ENCODE results near the gene MIEF2. TPM values are rescaled to one million over a fixed set of nuclear protein-coding genes. Genes with fewer than 3 reads are reported as not detected.

MIEF2 gene
- total RNA-seq, 1 donor from 2014 or later, result 12.0 TPM

DNA sequence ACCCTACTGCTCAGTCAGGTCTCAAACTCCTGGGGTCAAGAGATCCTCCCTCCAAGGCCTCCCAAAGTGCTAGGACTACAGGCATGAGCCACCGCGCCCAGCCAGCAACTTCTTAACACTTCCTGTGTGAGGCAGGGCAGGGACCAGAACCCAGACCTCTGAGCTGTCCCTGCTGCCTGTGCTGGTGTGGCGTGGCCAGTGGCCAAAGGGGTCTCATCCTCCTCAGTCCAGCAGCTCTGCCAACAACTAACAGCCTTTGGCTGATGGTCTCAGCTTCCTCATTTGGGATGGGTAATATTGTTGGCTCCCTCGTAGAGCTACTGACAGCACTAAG lies 36.4 kb upstream of the MIEF2 start:
- peaks cover 18% of the 10 kb centered on the region for H3K4me1 ChIP-seq
- no peak for ATAC-seq
- no peak overlapping the region for H3K4me3 ChIP-seq
- no peak overlapping the region for H3K27ac ChIP-seq
- no peaks in the 10 kb centered on the region for H3K27me3 ChIP-seq
- no peak for TF ChIP-seq CTCF (IDR thresholded peaks at IDR 0.05)
- intact Hi-C loops (cut with DNase I), result no loop called here
- no peaks in the 10 kb centered on the region for H3K9me3 ChIP-seq
- DNase-seq, result no peak
- no peaks in the 10 kb centered on the region for H3K36me3 ChIP-seq

DNA sequence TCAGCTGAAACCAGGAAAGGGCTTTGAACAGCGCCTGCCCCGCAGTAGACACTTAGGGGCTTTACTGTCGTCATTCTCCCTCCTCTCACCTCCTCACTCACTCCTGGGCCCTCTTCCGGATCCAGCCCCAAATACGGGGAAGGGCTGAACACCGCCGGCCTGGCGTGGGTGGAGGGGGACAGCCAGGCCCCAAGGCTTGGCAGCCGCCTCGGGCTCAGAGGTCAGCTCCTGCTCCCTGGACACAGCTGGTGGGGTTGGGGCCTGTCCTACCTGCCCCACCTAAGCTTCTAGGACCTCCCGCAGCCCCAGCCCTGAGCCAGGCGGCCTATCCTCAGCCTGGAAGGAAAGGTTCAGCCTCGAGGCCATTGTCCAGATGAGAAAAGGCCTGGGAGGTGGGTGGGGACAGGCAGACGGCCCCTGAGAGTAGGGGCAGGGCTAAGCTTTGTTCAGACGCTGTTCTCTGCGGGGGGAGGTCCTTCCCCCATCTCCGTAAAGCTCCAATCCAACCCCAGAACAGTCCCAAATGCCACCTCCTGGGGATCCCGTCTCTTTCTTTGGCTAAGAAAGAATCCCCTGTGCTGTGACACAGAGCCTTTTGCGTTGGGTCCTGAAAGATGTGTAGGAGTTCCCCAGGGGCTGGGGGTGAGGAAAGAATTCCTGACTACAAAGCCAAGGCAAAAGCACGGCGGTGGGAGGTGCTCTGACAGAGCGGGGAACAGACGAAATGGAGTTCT lies 35.9 kb upstream of the MIEF2 start:
- Histone ChIP-seq H3K4me1 (peaks cover 12% of the 10 kb centered on the region), H3K27ac (peak overlapping the region; percentile 30), H3K4me3 (peak overlapping the region; percentile 39), H3K36me3 (no peaks in the 10 kb centered on the region), H3K9me3 (no peaks in the 10 kb centered on the region), H3K27me3 (no peaks in the 10 kb centered on the region)
- TF ChIP-seq CTCF (IDR thresholded peaks at IDR 0.05), result no peak
- intact Hi-C loops (cut with DNase I), result no loop called here
- DNase-seq (no peak), ATAC-seq (no peak)

GRCh38 chr17:18225121-18225641 lies 35.3 kb upstream of the MIEF2 start, which contains the start of gene LLGL1:
TSS of gene LLGL1 (plus strand) at chr17:18225635. CDS start at chr17:18225683, 48 bp downstream.
- intact Hi-C loops (cut with DNase I), result no loop called here
- DNase-seq, result peak; percentile 99
- Histone ChIP-seq H3K9me3 (no peaks in the 10 kb centered on the region), H3K36me3 (no peaks in the 10 kb centered on the region), H3K4me3 (peak within 1 kb of the TSS; percentile 61), H3K4me1 (peaks cover 12% of the 10 kb centered on the region), H3K27ac (peak within 1 kb of the TSS; percentile 30), H3K27me3 (no peaks in the 10 kb centered on the region)
- ATAC-seq, result peak; percentile 98
- TF ChIP-seq CTCF (IDR thresholded peaks at IDR 0.05), result no peak

DNA sequence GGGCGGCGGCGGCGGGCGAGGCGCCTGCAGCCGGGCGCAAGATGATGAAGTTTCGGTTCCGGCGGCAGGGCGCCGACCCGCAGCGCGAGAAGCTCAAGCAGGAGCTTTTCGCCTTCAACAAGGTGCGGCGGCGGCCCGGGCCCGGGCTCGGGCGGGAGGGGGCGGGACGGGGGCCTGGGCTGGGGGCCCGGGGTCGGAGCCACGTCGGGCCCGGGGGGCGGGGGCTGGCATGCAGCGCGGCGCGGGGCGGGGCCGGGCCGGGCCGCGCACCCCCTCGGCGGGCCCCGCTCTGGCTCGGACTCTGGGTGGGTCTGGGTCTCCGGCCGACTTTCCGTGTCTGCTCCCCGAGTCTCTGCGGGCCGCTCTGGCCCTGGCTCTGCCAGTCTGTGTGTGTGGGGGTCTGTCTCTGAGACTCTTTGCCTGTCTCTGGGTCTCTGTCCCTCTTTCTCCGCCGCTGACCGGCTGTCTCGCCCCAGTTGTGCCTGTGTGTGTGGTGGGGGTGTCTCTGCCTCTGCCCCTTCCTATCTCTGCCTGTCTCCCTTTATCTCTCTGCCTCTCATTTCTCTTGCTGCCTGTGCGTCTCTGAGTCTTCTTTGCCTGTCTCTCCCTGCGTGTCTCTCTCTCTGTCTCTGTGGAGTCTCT lies 34.7 kb upstream of the MIEF2 start:
- peak; percentile 72 for DNase-seq
- no peak overlapping the region for H3K27ac ChIP-seq
- intact Hi-C loops (cut with DNase I), result no loop called here

GRCh38 chr17:18226284-18226945 lies 34.0 kb upstream of the MIEF2 start:
- peaks cover 12% of the 10 kb centered on the region for H3K4me1 ChIP-seq
- no peaks in the 10 kb centered on the region for H3K27me3 ChIP-seq
- intact Hi-C loops (cut with DNase I), result no loop called here
- H3K9me3 ChIP-seq, result no peaks in the 10 kb centered on the region
- peak overlapping the region; percentile 61 for H3K4me3 ChIP-seq
- no peak overlapping the region for H3K27ac ChIP-seq
- DNase-seq (no peak), ATAC-seq (no peak)
- no peak for TF ChIP-seq CTCF (IDR thresholded peaks at IDR 0.05)
- no peaks in the 10 kb centered on the region for H3K36me3 ChIP-seq

More for the DNA sequence above, 34.7 kb upstream of the MIEF2 start:
- no peaks in the 10 kb centered on the region for H3K36me3 ChIP-seq
- peaks cover 12% of the 10 kb centered on the region for H3K4me1 ChIP-seq
- TF ChIP-seq CTCF (IDR thresholded peaks at IDR 0.05), result no peak
- peak overlapping the region; percentile 61 for H3K4me3 ChIP-seq
- no peaks in the 10 kb centered on the region for H3K27me3 ChIP-seq
- H3K9me3 ChIP-seq, result no peaks in the 10 kb centered on the region
- peak; percentile 5 for ATAC-seq

All from upper lobe of right lung (tissue), 1 donor.